HEK293 (cell line): ENCODE data around the gene RORB.

Experiments used
- CTCF ChIA-PET: fragments of 350-600 bp; formaldehyde crosslinking; extraction: SDS; loops from one replicate; lab custom pipeline; 2021; ENCODE audit warnings: antibody characterized with exemption; lab: Yijun Ruan, JAX
- POLR2A ChIA-PET: fragments of 300-600 bp; formaldehyde crosslinking; extraction: SDS; loops from one replicate; lab custom pipeline; 2020; ENCODE audit warnings: antibody characterized with exemption, inconsistent platforms; lab: Yijun Ruan, JAX
- H3K27ac ChIP-seq: fragments of 200-500 bp; sonication (Bioruptor generic); 2 replicates; pipeline ENCODE4 v1.5.1; 2014; ENCODE audit warnings: low read depth, low read length, control low read depth, inconsistent platforms; ENCODE audit errors: extremely low read depth
- H3K36me3 ChIP-seq, 2 experiments: fragments of 200-500 bp in 1 of 2; sonication (Bioruptor generic) in 1 of 2; 1 replicate in 1 of 2; 2 replicates in 1 of 2; pipeline ENCODE4 v1.5.1; 2014 to 2017; ENCODE audit warnings: inconsistent platforms in 2 of 2, low read length in 2 of 2; ENCODE audit not compliant: control insufficient read depth in 2 of 2, insufficient read depth in 1 of 2
- H3K4me1 ChIP-seq: fragments of 200-500 bp; sonication (Bioruptor generic); 2 replicates; pipeline ENCODE4 v1.5.1; 2014; ENCODE audit warnings: mild to moderate bottlenecking, low read length, inconsistent platforms; ENCODE audit not compliant: control insufficient read depth, insufficient read depth
- H3K4me3 ChIP-seq: 2 replicates; pipeline ENCODE4 v1.5.1; 2011; ENCODE audit warnings: low read depth, mild to moderate bottlenecking, control low read depth, low read length, moderate library complexity
- H3K9me3 ChIP-seq: fragments of 200-500 bp; sonication (Bioruptor generic); 2 replicates; pipeline ENCODE4 v1.5.1; 2014; ENCODE audit warnings: low read depth, low read length, inconsistent platforms; ENCODE audit not compliant: control insufficient read depth, insufficient read depth
- BCL11B ChIP-seq: fragments of 450-650 bp; formaldehyde crosslinking; IDR thresholded peaks from 2 replicates; pipeline ENCODE4 v1.5.1; 2016; ENCODE audit warnings: low read depth, missing biosample characterization, missing genetic modification characterization
- HOXD13 ChIP-seq: sonication (generic); formaldehyde crosslinking; IDR thresholded peaks from 2 replicates; pipeline ENCODE4 v1.8.0; 2022; ENCODE audit warnings: missing genetic modification reagents, borderline replicate concordance
- MZF1 ChIP-seq: fragments of 450-650 bp; formaldehyde crosslinking; IDR thresholded peaks from 2 replicates; pipeline ENCODE4 v1.5.1; 2017; ENCODE audit warnings: missing biosample characterization, missing genetic modification characterization, borderline replicate concordance
- ZBTB7A ChIP-seq: fragments of 450-650 bp; formaldehyde crosslinking; IDR thresholded peaks from 2 replicates; pipeline ENCODE4 v1.5.1; 2016; ENCODE audit warnings: low read depth, missing biosample characterization, missing genetic modification characterization
- ZFHX2 ChIP-seq: fragments of 450-650 bp; formaldehyde crosslinking; conservative IDR thresholded peaks from 2 replicates; pipeline ENCODE4 v1.5.1; 2016; ENCODE audit warnings: missing biosample characterization, missing genetic modification characterization
- ZNF112 ChIP-seq: fragments of 450-650 bp; formaldehyde crosslinking; IDR thresholded peaks from 2 replicates; pipeline ENCODE4 v1.5.0; 2017; ENCODE audit warnings: missing biosample characterization, missing genetic modification characterization
- ZNF211 ChIP-seq: fragments of 450-650 bp; formaldehyde crosslinking; IDR thresholded peaks from 2 replicates; pipeline ENCODE4 v1.5.1; 2016; ENCODE audit warnings: low read depth, missing biosample characterization, missing genetic modification characterization
- ZNF404 ChIP-seq: fragments of 450-650 bp; formaldehyde crosslinking; IDR thresholded peaks from 2 replicates; pipeline ENCODE4 v1.5.1; 2017; ENCODE audit warnings: missing biosample characterization, missing genetic modification characterization
- ZNF416 ChIP-seq: fragments of 450-650 bp; formaldehyde crosslinking; IDR thresholded peaks from 2 replicates; pipeline ENCODE4 v1.5.1; 2016; ENCODE audit warnings: missing biosample characterization, missing genetic modification characterization
- ZNF548 ChIP-seq: fragments of 450-650 bp; formaldehyde crosslinking; IDR thresholded peaks from 2 replicates; pipeline ENCODE4 v1.5.1; 2016; ENCODE audit warnings: missing biosample characterization, missing genetic modification characterization
- ZNF629 ChIP-seq: fragments of 450-650 bp; formaldehyde crosslinking; IDR thresholded peaks from 2 replicates; pipeline ENCODE4 v1.5.1; 2017; ENCODE audit warnings: missing biosample characterization, missing genetic modification characterization
- ZNF791 ChIP-seq: fragments of 450-650 bp; formaldehyde crosslinking; IDR thresholded peaks from 2 replicates; pipeline ENCODE4 v1.5.1; 2016; ENCODE audit warnings: missing biosample characterization, missing genetic modification characterization
- ZXDB ChIP-seq: fragments of 450-650 bp; formaldehyde crosslinking; IDR thresholded peaks from 2 replicates; pipeline ENCODE4 v1.5.1; 2016; ENCODE audit warnings: missing biosample characterization, missing genetic modification characterization
- TF ChIP-seq, protein P1 (sequence below): fragments of 450-650 bp; formaldehyde crosslinking; IDR thresholded peaks from 2 replicates; pipeline ENCODE4 v1.5.1; 2016; ENCODE audit warnings: missing biosample characterization, missing genetic modification characterization
- TF ChIP-seq, protein P2 (sequence below): fragments of 450-650 bp; formaldehyde crosslinking; IDR thresholded peaks from 2 replicates; pipeline ENCODE4 v1.5.1; 2016; ENCODE audit warnings: missing biosample characterization, missing genetic modification characterization
- TF ChIP-seq, protein P3 (sequence below): fragments of 450-650 bp; formaldehyde crosslinking; IDR thresholded peaks from 2 replicates; pipeline ENCODE4 v1.5.1; 2016; ENCODE audit warnings: missing biosample characterization, missing genetic modification characterization
- TF ChIP-seq, protein P4 (sequence below): IDR thresholded peaks from 2 replicates; pipeline ENCODE4 v1.6.1; 2011; ENCODE audit warnings: mild to moderate bottlenecking, low read depth, low read length, borderline replicate concordance
- TF ChIP-seq, protein P5 (sequence below): fragments of 450-650 bp; formaldehyde crosslinking; IDR thresholded peaks from 2 replicates; pipeline ENCODE4 v1.5.1; 2016; ENCODE audit warnings: missing biosample characterization, missing genetic modification characterization
- TF ChIP-seq, protein P6 (sequence below): fragments of 450-650 bp; formaldehyde crosslinking; IDR thresholded peaks from 2 replicates; pipeline ENCODE4 v1.5.1; 2016; ENCODE audit warnings: missing biosample characterization, missing genetic modification characterization
- TF ChIP-seq, protein P7 (sequence below): fragments of 450-650 bp; formaldehyde crosslinking; IDR thresholded peaks from 2 replicates; pipeline ENCODE4 v1.5.1; 2017; ENCODE audit warnings: missing biosample characterization, missing genetic modification characterization

The RORB gene

DNA sequence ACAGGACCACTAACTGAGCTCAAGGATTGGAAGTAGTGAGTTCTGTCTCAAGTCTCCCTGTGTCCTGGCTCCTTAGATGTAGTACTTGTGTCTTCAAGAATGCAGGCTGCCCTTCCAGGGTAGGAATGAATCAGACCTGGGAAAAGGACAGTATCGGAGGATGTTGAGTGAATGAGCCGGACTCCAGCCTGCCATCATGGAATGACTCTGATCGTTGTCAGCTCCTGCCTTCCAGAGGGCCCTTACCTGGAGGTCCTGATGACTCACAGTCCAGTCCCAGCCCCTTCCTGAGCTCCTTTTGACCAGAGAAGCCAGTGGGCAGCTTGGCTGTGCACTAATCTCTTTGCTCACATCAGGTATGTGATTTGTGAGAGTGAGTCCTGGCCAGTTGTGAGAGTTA lies 229.4 kb downstream of the RORB start (continued):
- TF ChIP-seq, protein P1, sequence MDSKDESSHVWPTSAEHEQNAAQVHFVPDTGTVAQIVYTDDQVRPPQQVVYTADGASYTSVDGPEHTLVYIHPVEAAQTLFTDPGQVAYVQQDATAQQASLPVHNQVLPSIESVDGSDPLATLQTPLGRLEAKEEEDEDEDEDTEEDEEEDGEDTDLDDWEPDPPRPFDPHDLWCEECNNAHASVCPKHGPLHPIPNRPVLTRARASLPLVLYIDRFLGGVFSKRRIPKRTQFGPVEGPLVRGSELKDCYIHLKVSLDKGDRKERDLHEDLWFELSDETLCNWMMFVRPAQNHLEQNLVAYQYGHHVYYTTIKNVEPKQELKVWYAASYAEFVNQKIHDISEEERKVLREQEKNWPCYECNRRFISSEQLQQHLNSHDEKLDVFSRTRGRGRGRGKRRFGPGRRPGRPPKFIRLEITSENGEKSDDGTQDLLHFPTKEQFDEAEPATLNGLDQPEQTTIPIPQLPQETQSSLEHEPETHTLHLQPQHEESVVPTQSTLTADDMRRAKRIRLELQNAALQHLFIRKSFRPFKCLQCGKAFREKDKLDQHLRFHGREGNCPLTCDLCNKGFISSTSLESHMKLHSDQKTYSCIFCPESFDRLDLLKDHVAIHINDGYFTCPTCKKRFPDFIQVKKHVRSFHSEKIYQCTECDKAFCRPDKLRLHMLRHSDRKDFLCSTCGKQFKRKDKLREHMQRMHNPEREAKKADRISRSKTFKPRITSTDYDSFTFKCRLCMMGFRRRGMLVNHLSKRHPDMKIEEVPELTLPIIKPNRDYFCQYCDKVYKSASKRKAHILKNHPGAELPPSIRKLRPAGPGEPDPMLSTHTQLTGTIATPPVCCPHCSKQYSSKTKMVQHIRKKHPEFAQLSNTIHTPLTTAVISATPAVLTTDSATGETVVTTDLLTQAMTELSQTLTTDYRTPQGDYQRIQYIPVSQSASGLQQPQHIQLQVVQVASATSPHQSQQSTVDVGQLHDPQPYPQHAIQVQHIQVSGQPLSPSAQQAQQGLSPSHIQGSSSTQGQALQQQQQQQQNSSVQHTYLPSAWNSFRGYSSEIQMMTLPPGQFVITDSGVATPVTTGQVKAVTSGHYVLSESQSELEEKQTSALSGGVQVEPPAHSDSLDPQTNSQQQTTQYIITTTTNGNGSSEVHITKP (tag by site-specific recombination), result no peak
- TF ChIP-seq BCL11B, result no peak
- TF ChIP-seq, protein P2, sequence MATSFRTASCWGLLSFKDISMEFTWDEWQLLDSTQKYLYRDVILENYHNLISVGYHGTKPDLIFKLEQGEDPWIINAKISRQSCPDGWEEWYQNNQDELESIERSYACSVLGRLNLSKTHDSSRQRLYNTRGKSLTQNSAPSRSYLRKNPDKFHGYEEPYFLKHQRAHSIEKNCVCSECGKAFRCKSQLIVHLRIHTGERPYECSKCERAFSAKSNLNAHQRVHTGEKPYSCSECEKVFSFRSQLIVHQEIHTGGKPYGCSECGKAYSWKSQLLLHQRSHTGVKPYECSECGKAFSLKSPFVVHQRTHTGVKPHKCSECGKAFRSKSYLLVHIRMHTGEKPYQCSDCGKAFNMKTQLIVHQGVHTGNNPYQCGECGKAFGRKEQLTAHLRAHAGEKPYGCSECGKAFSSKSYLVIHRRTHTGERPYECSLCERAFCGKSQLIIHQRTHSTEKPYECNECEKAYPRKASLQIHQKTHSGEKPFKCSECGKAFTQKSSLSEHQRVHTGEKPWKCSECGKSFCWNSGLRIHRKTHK (tag by site-specific recombination), result no peak
- TF ChIP-seq MZF1, result no peak
- no peak for TF ChIP-seq ZFHX2 (tag by site-specific recombination)
- no peak for TF ChIP-seq HOXD13 (CRISPR knock-in tag)
- TF ChIP-seq, protein P3, sequence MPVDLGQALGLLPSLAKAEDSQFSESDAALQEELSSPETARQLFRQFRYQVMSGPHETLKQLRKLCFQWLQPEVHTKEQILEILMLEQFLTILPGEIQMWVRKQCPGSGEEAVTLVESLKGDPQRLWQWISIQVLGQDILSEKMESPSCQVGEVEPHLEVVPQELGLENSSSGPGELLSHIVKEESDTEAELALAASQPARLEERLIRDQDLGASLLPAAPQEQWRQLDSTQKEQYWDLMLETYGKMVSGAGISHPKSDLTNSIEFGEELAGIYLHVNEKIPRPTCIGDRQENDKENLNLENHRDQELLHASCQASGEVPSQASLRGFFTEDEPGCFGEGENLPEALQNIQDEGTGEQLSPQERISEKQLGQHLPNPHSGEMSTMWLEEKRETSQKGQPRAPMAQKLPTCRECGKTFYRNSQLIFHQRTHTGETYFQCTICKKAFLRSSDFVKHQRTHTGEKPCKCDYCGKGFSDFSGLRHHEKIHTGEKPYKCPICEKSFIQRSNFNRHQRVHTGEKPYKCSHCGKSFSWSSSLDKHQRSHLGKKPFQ (tag by site-specific recombination), result no peak
- no peak for TF ChIP-seq ZNF548 (tag by site-specific recombination)
- TF ChIP-seq ZNF629 (tag by site-specific recombination), result no peak

DNA sequence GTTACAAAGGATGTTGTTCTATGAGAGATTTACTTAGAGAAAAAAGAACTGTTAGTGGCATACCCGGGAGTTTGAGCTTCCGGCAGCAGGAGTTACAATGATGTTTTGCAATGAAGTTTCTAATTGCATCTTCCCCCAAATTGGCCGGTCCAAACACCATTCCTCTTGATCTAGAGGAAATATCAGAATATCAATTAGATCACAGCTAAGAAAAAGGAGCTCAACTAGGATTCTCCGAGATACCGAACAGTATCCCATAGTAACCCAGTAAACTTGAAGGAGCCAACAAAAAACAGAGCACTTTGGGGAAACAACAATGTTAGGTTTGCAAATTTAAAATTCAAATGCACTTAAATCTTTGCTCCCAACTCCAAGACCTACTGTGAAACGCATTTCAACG lies 231.0 kb downstream of the RORB start:
- no peaks in the 10 kb centered on the region for H3K9me3 ChIP-seq
- H3K4me3 ChIP-seq, result no peak overlapping the region
- ChIA-PET CTCF (no interaction called here), POLR2A (no interaction called here)
- no peaks in the 10 kb centered on the region for H3K36me3 ChIP-seq
- H3K4me1 ChIP-seq, result no peaks in the 10 kb centered on the region
- TF ChIP-seq ZNF791 (no peak), ZNF416 (tag by site-specific recombination) (no peak), ZNF211 (tag by site-specific recombination) (no peak), ZNF404 (tag by site-specific recombination) (no peak), ZXDB (no peak), ZNF112 (tag by site-specific recombination) (no peak), ZBTB7A (no peak)
- TF ChIP-seq, protein P4, sequence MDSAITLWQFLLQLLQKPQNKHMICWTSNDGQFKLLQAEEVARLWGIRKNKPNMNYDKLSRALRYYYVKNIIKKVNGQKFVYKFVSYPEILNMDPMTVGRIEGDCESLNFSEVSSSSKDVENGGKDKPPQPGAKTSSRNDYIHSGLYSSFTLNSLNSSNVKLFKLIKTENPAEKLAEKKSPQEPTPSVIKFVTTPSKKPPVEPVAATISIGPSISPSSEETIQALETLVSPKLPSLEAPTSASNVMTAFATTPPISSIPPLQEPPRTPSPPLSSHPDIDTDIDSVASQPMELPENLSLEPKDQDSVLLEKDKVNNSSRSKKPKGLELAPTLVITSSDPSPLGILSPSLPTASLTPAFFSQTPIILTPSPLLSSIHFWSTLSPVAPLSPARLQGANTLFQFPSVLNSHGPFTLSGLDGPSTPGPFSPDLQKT, result no peak
- TF ChIP-seq, protein P5, sequence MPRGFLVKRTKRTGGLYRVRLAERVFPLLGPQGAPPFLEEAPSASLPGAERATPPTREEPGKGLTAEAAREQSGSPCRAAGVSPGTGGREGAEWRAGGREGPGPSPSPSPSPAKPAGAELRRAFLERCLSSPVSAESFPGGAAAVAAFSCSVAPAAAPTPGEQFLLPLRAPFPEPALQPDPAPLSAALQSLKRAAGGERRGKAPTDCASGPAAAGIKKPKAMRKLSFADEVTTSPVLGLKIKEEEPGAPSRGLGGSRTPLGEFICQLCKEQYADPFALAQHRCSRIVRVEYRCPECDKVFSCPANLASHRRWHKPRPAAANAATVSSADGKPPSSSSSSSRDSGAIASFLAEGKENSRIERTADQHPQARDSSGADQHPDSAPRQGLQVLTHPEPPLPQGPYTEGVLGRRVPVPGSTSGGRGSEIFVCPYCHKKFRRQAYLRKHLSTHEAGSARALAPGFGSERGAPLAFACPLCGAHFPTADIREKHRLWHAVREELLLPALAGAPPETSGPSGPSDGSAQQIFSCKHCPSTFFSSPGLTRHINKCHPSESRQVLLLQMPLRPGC (tag by site-specific recombination), result no peak
- TF ChIP-seq, protein P6, sequence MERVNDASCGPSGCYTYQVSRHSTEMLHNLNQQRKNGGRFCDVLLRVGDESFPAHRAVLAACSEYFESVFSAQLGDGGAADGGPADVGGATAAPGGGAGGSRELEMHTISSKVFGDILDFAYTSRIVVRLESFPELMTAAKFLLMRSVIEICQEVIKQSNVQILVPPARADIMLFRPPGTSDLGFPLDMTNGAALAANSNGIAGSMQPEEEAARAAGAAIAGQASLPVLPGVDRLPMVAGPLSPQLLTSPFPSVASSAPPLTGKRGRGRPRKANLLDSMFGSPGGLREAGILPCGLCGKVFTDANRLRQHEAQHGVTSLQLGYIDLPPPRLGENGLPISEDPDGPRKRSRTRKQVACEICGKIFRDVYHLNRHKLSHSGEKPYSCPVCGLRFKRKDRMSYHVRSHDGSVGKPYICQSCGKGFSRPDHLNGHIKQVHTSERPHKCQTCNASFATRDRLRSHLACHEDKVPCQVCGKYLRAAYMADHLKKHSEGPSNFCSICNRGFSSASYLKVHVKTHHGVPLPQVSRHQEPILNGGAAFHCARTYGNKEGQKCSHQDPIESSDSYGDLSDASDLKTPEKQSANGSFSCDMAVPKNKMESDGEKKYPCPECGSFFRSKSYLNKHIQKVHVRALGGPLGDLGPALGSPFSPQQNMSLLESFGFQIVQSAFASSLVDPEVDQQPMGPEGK (tag by site-specific recombination), result no peak
- TF ChIP-seq, protein P7, sequence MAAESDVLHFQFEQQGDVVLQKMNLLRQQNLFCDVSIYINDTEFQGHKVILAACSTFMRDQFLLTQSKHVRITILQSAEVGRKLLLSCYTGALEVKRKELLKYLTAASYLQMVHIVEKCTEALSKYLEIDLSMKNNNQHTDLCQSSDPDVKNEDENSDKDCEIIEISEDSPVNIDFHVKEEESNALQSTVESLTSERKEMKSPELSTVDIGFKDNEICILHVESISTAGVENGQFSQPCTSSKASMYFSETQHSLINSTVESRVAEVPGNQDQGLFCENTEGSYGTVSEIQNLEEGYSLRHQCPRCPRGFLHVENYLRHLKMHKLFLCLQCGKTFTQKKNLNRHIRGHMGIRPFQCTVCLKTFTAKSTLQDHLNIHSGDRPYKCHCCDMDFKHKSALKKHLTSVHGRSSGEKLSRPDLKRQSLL (tag by site-specific recombination), result no peak
- H3K27ac ChIP-seq, result no peak overlapping the region
